Uterus (tissue), 4 donors: ENCODE data around the gene MXD1. TPM values are rescaled to one million over a fixed set of nuclear protein-coding genes. Genes with fewer than 3 reads are reported as not detected.
"Not testable (repeated sequence)": the region's sequence is repeated elsewhere in the genome, so short reads cannot be mapped to it uniquely, and the experiment has no call there.

Experiments used
- DNase-seq, 2 donors: peaks; one replicate each; pipeline ENCODE4 v3.0.0-alpha.2; 2019 to 2020
- H3K27ac ChIP-seq, 2 donors: fragments of 200-600 bp; sonication (generic); 1 replicate in 1 of 2; 2 replicates in 1 of 2; pipeline ENCODE4 v1.5.1; 2016 to 2018
- H3K27me3 ChIP-seq, 2 donors: fragments of 200-600 bp; sonication (generic); one replicate each; pipeline ENCODE4 v1.5.1; 2018 to 2019; ENCODE audit warnings: control low read depth in 1 of 2
- H3K36me3 ChIP-seq, 2 donors: fragments of 200-600 bp; sonication (generic); one replicate each; pipeline ENCODE4 v1.5.1; 2019; ENCODE audit warnings: control low read depth in 1 of 2
- H3K4me1 ChIP-seq, 2 donors: fragments of 200-600 bp; sonication (generic); one replicate each; pipeline ENCODE4 v1.5.1; 2018 to 2019; ENCODE audit warnings: control low read depth in 1 of 2
- H3K4me3 ChIP-seq, 2 donors: fragments of 200-600 bp; sonication (generic); 1 replicate in 1 of 2; 2 replicates in 1 of 2; pipeline ENCODE4 v1.5.1; 2018 to 2019; ENCODE audit warnings: mild to moderate bottlenecking in 1 of 2
- H3K9me3 ChIP-seq, 2 donors: fragments of 200-600 bp; sonication (generic); one replicate each; pipeline ENCODE4 v1.5.1; 2019; ENCODE audit warnings: control low read depth in 1 of 2
- CTCF ChIP-seq, 4 experiments: fragments of 200-600 bp in 2 of 4; fragments of 450-650 bp in 2 of 4; sonication (generic) in 2 of 4; IDR thresholded peaks; one replicate each; pipeline ENCODE4 v1.5.1; 2016 to 2019; ENCODE audit warnings: antibody characterized with exemption in 4 of 4, mild to moderate bottlenecking in 2 of 4, moderate library complexity in 1 of 4
- POLR2A ChIP-seq, 2 donors: fragments of 450-650 bp; IDR thresholded peaks; one replicate each; pipeline ENCODE4 v1.6.1; 2016; ENCODE audit warnings: antibody characterized with exemption in 2 of 2, mild to moderate bottlenecking in 1 of 2, moderate library complexity in 1 of 2
- intact Hi-C: fragments of 100-400 bp; cut with DNase I; formaldehyde crosslinking; loops from one replicate; pipeline ENCODE4 v1.15.1; 2023; ENCODE audit warnings: low total_unique reads
- total RNA-seq, 4 donors: library from RNA; depleted of rRNA in 3 of 4; stranded (reverse); fragments of >200 nt in 3 of 4; gene quantifications; one replicate each; pipeline versions ENCODE4 v1.1.0 to v1.2.4, GENCODE V29; 2014 to 2023
- donor health status: DM: yes; HTN: yes; CAD: no.

MXD1 gene
- total RNA-seq, 4 donors from 2014 or later, result 6.5 to 11.3 (median 8.0) TPM

GRCh38 chr2:69893684-69894551 is 21.0 kb upstream of the MXD1 start, which contains the start of gene SNRNP27:
Gene SNRNP27 (plus strand): TSS chr2:69893956. CDS start chr2:69893985, 29 bp downstream.
- H3K36me3 ChIP-seq, result no peaks in the 10 kb centered on the region
- H3K9me3 ChIP-seq, result no peaks in the 10 kb centered on the region
- DNase-seq, result peak; percentile 74 to 79
- peak within 1 kb of the TSS; percentile 62 to 70 for H3K4me3 ChIP-seq
- no peaks in the 10 kb centered on the region for H3K27me3 ChIP-seq
- H3K4me1 ChIP-seq, result no peaks in the 10 kb centered on the region
- intact Hi-C loops, result no loop called here
- TF ChIP-seq CTCF (IDR thresholded peaks at IDR 0.05) (no peak), POLR2A (IDR thresholded peaks at IDR 0.05) (peak in 1 of 2 donors; percentile 40)
- peak within 1 kb of the TSS; percentile 82 for H3K27ac ChIP-seq

GRCh38 chr2:69894737-69895136 is 20.2 kb upstream of the MXD1 start:
- H3K27ac ChIP-seq, result peak overlapping the region; percentile 82
- H3K36me3 ChIP-seq, intact Hi-C loops: not testable (repeated sequence)

GRCh38 chr2:69902213-69902922 is 12.5 kb upstream of the MXD1 start:
- Histone ChIP-seq H3K4me3 (no peak overlapping the region), H3K9me3 (no peaks in the 10 kb centered on the region), H3K4me1 (no peaks in the 10 kb centered on the region), H3K27ac (no peak overlapping the region), H3K36me3 (no peaks in the 10 kb centered on the region), H3K27me3 (no peaks in the 10 kb centered on the region)
- intact Hi-C loops, result no loop called here
- no peak for DNase-seq
- TF ChIP-seq POLR2A (IDR thresholded peaks at IDR 0.05) (no peak), CTCF (IDR thresholded peaks at IDR 0.05) (no peak)

More at GRCh38 chr2:69894737-69895136, 20.2 kb upstream of the MXD1 start:
- H3K9me3 ChIP-seq, H3K27me3 ChIP-seq, H3K4me1 ChIP-seq, DNase-seq: not testable (repeated sequence)
- H3K4me3 ChIP-seq, result peak overlapping the region; percentile 62 to 70

- H3K4me3 ChIP-seq, result no peak overlapping the region
- no peaks in the 10 kb centered on the region for H3K36me3 ChIP-seq
- TF ChIP-seq POLR2A (IDR thresholded peaks at IDR 0.05), result no peak
- no peak for TF ChIP-seq CTCF (IDR thresholded peaks at IDR 0.05)
- H3K9me3 ChIP-seq, result no peaks in the 10 kb centered on the region
- no peak for DNase-seq
- H3K27me3 ChIP-seq, result no peaks in the 10 kb centered on the region
- H3K4me1 ChIP-seq, result no peaks in the 10 kb centered on the region
- intact Hi-C loops, result loop anchor here (5.0 kb wide), 1 partner anchor 395 kb away; the partner anchor contains the start of gene FAM136A
- H3K27ac ChIP-seq, result no peak overlapping the region
Observed at GRCh38 chr2:69907216-69907615, 7.7 kb upstream of the MXD1 start.

GRCh38 chr2:69911985-69912563 is 2.8 kb upstream of the MXD1 start:
- H3K27me3 ChIP-seq, result no peaks in the 10 kb centered on the region
- H3K4me3 ChIP-seq, result no peak overlapping the region
- H3K27ac ChIP-seq, result peak overlapping the region; percentile 18 to 98
- TF ChIP-seq CTCF (IDR thresholded peaks at IDR 0.05) (peak; percentile 55 to 74 (median 65)), POLR2A (IDR thresholded peaks at IDR 0.05) (no peak)
- H3K9me3 ChIP-seq, result no peaks in the 10 kb centered on the region
- intact Hi-C loops, result loop anchor here (5.0 to 10.0 kb wide), 2 partner anchors 153 to 230 kb away; no protein-coding TSS in a partner anchor
- no peaks in the 10 kb centered on the region for H3K4me1 ChIP-seq
- DNase-seq, result no peak
- H3K36me3 ChIP-seq, result no peaks in the 10 kb centered on the region
